Endothelial cell of umbilical vein (primary cell): ENCODE results near the gene KRTAP1-1. TPM values are rescaled to one million over a fixed set of nuclear protein-coding genes. Genes with fewer than 3 reads are reported as not detected.

ENCODE experiments used
- BruUV-seq: library from RNA; stranded (reverse); fragments of 400-500 nt; replicated peaks from 2 replicates; lab custom pipeline; 2021; lab: Mats Ljungman, UMichigan
- CTCF ChIA-PET: fragments of 300-600, 350-600 bp; sonication (Branson Sonifier 250); formaldehyde crosslinking; loops from one replicate; lab custom pipeline; 2021; ENCODE audit warnings: antibody characterized with exemption, inconsistent platforms; lab: Charles Lee
- POLR2A ChIA-PET: fragments of 300-600, 350-600 bp; sonication (Branson Sonifier 250); formaldehyde crosslinking; loops from one replicate; lab custom pipeline; 2021; ENCODE audit warnings: antibody characterized with exemption, inconsistent platforms; lab: Charles Lee
- DNase-seq: peaks from one replicate; pipeline ENCODE4 v3.0.0-alpha.2; 2011; ENCODE audit warnings: low read depth, low spot score
- FAIRE-seq: peaks from 2 replicates; lab custom pipeline; 2011; peaks lifted over from hg19 to GRCh38; lab: Jason Lieb, UNC
- H2AFZ ChIP-seq: 2 replicates; pipeline ENCODE4 v1.6.0; 2012; ENCODE audit warnings: low read depth, low read length, control low read depth, inconsistent platforms
- H3K27ac ChIP-seq: 2 replicates; pipeline ENCODE4 v1.5.1; 2011; ENCODE audit warnings: low read depth, mild to moderate bottlenecking, control low read depth, low read length, moderate library complexity; ENCODE audit not compliant: insufficient read depth
- H3K27me3 ChIP-seq, 2 experiments: 2 replicates each; pipeline versions ENCODE4 v1.6.0 to v1.6.1; 2011; ENCODE audit warnings: low read length in 2 of 2, mixed read lengths in 1 of 2; ENCODE audit not compliant: control insufficient read depth in 2 of 2, insufficient read depth in 2 of 2
- H3K36me3 ChIP-seq, 2 experiments: 2 replicates in 1 of 2; 3 replicates in 1 of 2; pipeline ENCODE4 v1.5.1; 2011; ENCODE audit warnings: low read length in 2 of 2, mild to moderate bottlenecking in 1 of 2, moderate library complexity in 1 of 2; ENCODE audit not compliant: control insufficient read depth in 2 of 2, insufficient read depth in 2 of 2; ENCODE audit errors: extremely low read depth in 1 of 2
- H3K4me1 ChIP-seq: 3 replicates; pipeline ENCODE4 v1.5.1; 2011; ENCODE audit warnings: mild to moderate bottlenecking, low read length; ENCODE audit not compliant: control insufficient read depth, insufficient read depth; ENCODE audit errors: extremely low read depth
- H3K4me2 ChIP-seq: 2 replicates; pipeline ENCODE4 v1.6.1; 2011; ENCODE audit warnings: low read length, control low read depth, mixed read lengths; ENCODE audit not compliant: insufficient read depth
- H3K4me3 ChIP-seq, 3 experiments: fragments of 200-600 bp in 1 of 3; sonication (generic), shearing (Covaris generic) in 1 of 3; replicated peaks in 1 of 3; 2 replicates each; pipeline ENCODE4 v1.5.1; 2011 to 2016; ENCODE audit warnings: control low read depth in 3 of 3, low read length in 3 of 3, mild to moderate bottlenecking in 2 of 3, inconsistent platforms in 1 of 3, low read depth in 1 of 3, moderate library complexity in 1 of 3; ENCODE audit not compliant: insufficient read depth in 1 of 3
- H3K79me2 ChIP-seq: 2 replicates; pipeline ENCODE4 v1.6.0; 2012; ENCODE audit warnings: low read length, inconsistent platforms; ENCODE audit not compliant: control insufficient read depth, insufficient read depth
- H3K9ac ChIP-seq: replicated peaks from 2 replicates; pipeline ENCODE3; 2011; ENCODE audit warnings: low read length, control low read depth; ENCODE audit not compliant: insufficient read depth; ENCODE audit errors: extremely low read depth
- H3K9me1 ChIP-seq: replicated peaks from 3 replicates; pipeline ENCODE4 v1.6.0; 2011; ENCODE audit warnings: mild to moderate bottlenecking, low read length; ENCODE audit not compliant: control insufficient read depth, insufficient read depth; ENCODE audit errors: extremely low read depth
- H3K9me3 ChIP-seq: replicated peaks from 2 replicates; pipeline ENCODE4 v1.5.1; 2012; ENCODE audit warnings: low read length, inconsistent platforms; ENCODE audit not compliant: control insufficient read depth, insufficient read depth
- H4K20me1 ChIP-seq: replicated peaks from 2 replicates; pipeline ENCODE3; 2011; ENCODE audit warnings: mild to moderate bottlenecking, low read length; ENCODE audit not compliant: control insufficient read depth, insufficient read depth; ENCODE audit errors: extremely low read depth
- EZH2 ChIP-seq: IDR thresholded peaks from 2 replicates; pipeline ENCODE4 v1.6.1; 2012; ENCODE audit warnings: borderline replicate concordance, low read depth, mild to moderate bottlenecking, moderate library complexity, low read length, inconsistent platforms; ENCODE audit not compliant: severe bottlenecking
- FOS ChIP-seq: IDR thresholded peaks from 2 replicates; pipeline ENCODE4 v1.6.1; 2011; ENCODE audit warnings: mild to moderate bottlenecking, low read length, moderate library complexity, borderline replicate concordance; ENCODE audit not compliant: insufficient read depth
- GATA2 ChIP-seq: IDR thresholded peaks from 2 replicates; pipeline ENCODE4 v1.7.0; 2011; ENCODE audit warnings: low read depth, mild to moderate bottlenecking, moderate library complexity, mixed read lengths, low read length; ENCODE audit not compliant: insufficient read length, insufficient read depth
- JUN ChIP-seq: IDR thresholded peaks from 2 replicates; pipeline ENCODE4 v1.6.1; 2011; ENCODE audit warnings: borderline replicate concordance, low read depth; ENCODE audit not compliant: insufficient read length, insufficient read depth
- MYC ChIP-seq: IDR thresholded peaks from one replicate; pipeline ENCODE4 v1.6.1; 2011; ENCODE audit warnings: mild to moderate bottlenecking, low read depth, low read length
- POLR2A ChIP-seq: IDR thresholded peaks from 2 replicates; pipeline ENCODE4 v1.6.1; 2012; ENCODE audit warnings: low read depth, mild to moderate bottlenecking, control low read depth, low read length
- POLR2AphosphoS5 ChIP-seq: IDR thresholded peaks from 2 replicates; pipeline ENCODE4 v1.6.1; 2012; ENCODE audit warnings: low read depth, mild to moderate bottlenecking, control low read depth, low read length, moderate library complexity; ENCODE audit not compliant: insufficient read depth
- dilution Hi-C: fragments of 300-500 bp; cut with MboI; formaldehyde crosslinking; loops from one replicate; pipeline ENCODE4 v1.15.0; 2019; ENCODE audit warnings: low sequenced_read_pairs; ENCODE audit not compliant: extremely low pct_ligation_motif_present
- intact Hi-C: fragments of 100-400 bp; cut with micrococcal nuclease; formaldehyde crosslinking; loops from one replicate; pipeline ENCODE4 v1.10.0; 2022
- polyA plus RNA-seq, 4 experiments: library from polyadenylated mRNA; depleted of rRNA in 3 of 4; stranded (reverse) in 3 of 4; unstranded in 1 of 4; fragments of >200 nt; gene quantifications; 2 replicates each; pipeline versions ENCODE4 v1.2.1 to v1.2.3, GENCODE V29; 2011 to 2012; ENCODE audit warnings: missing spikeins in 1 of 4
- total RNA-seq: library from RNA; stranded (reverse); gene quantifications from 2 replicates; pipeline ENCODE4 v1.2.3, GENCODE V29; 2021
- TF ChIP-seq, protein P1 (sequence below), 2 donors: IDR thresholded peaks; 1 replicate in 1 of 2; 2 replicates in 1 of 2; pipeline ENCODE4 v1.5.1; 2011; ENCODE audit warnings: low read length in 2 of 2, mild to moderate bottlenecking in 2 of 2, moderate library complexity in 2 of 2, control low read depth in 1 of 2, inconsistent platforms in 1 of 2, low read depth in 1 of 2; ENCODE audit not compliant: insufficient read depth in 1 of 2; ENCODE audit errors: extremely low read depth in 1 of 2
- TF ChIP-seq, protein P2 (sequence below): IDR thresholded peaks from 2 replicates; pipeline ENCODE4 v1.6.1; 2011; ENCODE audit not compliant: insufficient read depth, insufficient read length

The KRTAP1-1 gene
- total and polyA plus RNA-seq, 2 donors (not counting 3 experiments of a cell fraction or from before 2014, with no cell fraction given): not detected

GRCh38 chr17:41026715-41027471 lies 14.4 kb downstream of the KRTAP1-1 start, which contains the start of gene KRTAP1-5:
Gene KRTAP1-5 (minus strand): TSS chr17:41027208. CDS start chr17:41027155, 53 bp downstream.
- Histone ChIP-seq H3K9ac (no peak within 1 kb of the TSS), H3K36me3 (no peaks in the 10 kb centered on the region), H3K79me2 (no peaks in the 10 kb centered on the region), H3K9me3 (no peaks in the 10 kb centered on the region), H3K27me3 (peaks cover 2 to 4% of the 10 kb centered on the region in 2 experiments), H4K20me1 (no peaks in the 10 kb centered on the region), H2AFZ (no peak within 1 kb of the TSS), H3K4me1 (no peaks in the 10 kb centered on the region), H3K27ac (no peak within 1 kb of the TSS), H3K9me1 (no peaks in the 10 kb centered on the region), H3K4me2 (no peak within 1 kb of the TSS), H3K4me3 (no peak within 1 kb of the TSS)
- intact Hi-C loops: loop anchor here (10.0 kb wide), 1 partner anchor 752 kb away; no protein-coding TSS in a partner anchor
- BruUV-seq: no TSS peak
- POLR2A ChIA-PET: no interaction called here
- dilution Hi-C loops: no loop called here
- TF ChIP-seq POLR2AphosphoS5 (no peak), MYC (no peak)
- FAIRE-seq (no peak), DNase-seq (no peak)
- CTCF ChIA-PET: no interaction called here

GRCh38 chr17:41024697-41025096 lies 16.6 kb downstream of the KRTAP1-1 start:
- ChIA-PET POLR2A (no interaction called here), CTCF (no interaction called here)
- intact Hi-C loops (loop anchor here (10.0 kb wide), 1 partner anchor 750 kb away; no protein-coding TSS in a partner anchor), dilution Hi-C loops (no loop called here)
- H3K4me2 ChIP-seq: no peak overlapping the region
- no peak overlapping the region for H3K9ac ChIP-seq
- H2AFZ ChIP-seq: no peak overlapping the region
- H3K4me3 ChIP-seq: no peak overlapping the region
- H3K27ac ChIP-seq: no peak overlapping the region
- no peaks in the 10 kb centered on the region for H3K79me2 ChIP-seq
- H4K20me1 ChIP-seq: no peaks in the 10 kb centered on the region
- DNase-seq (no peak), FAIRE-seq (no peak)
- no peaks in the 10 kb centered on the region for H3K4me1 ChIP-seq
- no peaks in the 10 kb centered on the region for H3K9me3 ChIP-seq
- peaks cover 0 to 2% of the 10 kb centered on the region in 2 experiments for H3K27me3 ChIP-seq
- BruUV-seq: no TSS peak
- H3K9me1 ChIP-seq: no peaks in the 10 kb centered on the region
- TF ChIP-seq EZH2 (no peak), JUN (no peak), GATA2 (no peak), POLR2A (no peak), MYC (no peak), POLR2AphosphoS5 (no peak), FOS (no peak)
- TF ChIP-seq, protein P1, sequence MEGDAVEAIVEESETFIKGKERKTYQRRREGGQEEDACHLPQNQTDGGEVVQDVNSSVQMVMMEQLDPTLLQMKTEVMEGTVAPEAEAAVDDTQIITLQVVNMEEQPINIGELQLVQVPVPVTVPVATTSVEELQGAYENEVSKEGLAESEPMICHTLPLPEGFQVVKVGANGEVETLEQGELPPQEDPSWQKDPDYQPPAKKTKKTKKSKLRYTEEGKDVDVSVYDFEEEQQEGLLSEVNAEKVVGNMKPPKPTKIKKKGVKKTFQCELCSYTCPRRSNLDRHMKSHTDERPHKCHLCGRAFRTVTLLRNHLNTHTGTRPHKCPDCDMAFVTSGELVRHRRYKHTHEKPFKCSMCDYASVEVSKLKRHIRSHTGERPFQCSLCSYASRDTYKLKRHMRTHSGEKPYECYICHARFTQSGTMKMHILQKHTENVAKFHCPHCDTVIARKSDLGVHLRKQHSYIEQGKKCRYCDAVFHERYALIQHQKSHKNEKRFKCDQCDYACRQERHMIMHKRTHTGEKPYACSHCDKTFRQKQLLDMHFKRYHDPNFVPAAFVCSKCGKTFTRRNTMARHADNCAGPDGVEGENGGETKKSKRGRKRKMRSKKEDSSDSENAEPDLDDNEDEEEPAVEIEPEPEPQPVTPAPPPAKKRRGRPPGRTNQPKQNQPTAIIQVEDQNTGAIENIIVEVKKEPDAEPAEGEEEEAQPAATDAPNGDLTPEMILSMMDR (IDR thresholded peaks at IDR 0.05; ENCODE audit: extremely low read depth in 1 of 2, insufficient read depth in 1 of 2, low read depth in 1 of 2, low read length in 2 of 2): no peak
- TF ChIP-seq, protein P2, sequence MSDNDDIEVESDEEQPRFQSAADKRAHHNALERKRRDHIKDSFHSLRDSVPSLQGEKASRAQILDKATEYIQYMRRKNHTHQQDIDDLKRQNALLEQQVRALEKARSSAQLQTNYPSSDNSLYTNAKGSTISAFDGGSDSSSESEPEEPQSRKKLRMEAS: no peak
- no peaks in the 10 kb centered on the region for H3K36me3 ChIP-seq
